Measurements from ENCODE around the gene TBX15. TPM values are rescaled to one million over a fixed set of nuclear protein-coding genes. Genes with fewer than 3 reads are reported as not detected.

The TBX15 gene
- total RNA-seq, 1 experiment from 2014 or later = 0.32 TPM

GRCh38 chr1:118970451-118970850, 17.7 kb downstream of the TBX15 start:
- H3K36me3 ChIP-seq (ENCODE audit: insufficient read depth, low read length, poor library complexity, severe bottlenecking) = no peaks in the 10 kb centered on the region
- intact Hi-C loops (cut with micrococcal nuclease; ENCODE audit: unreplicated experiment) = no loop called here
- no peak for DNase-seq (ENCODE audit: low spot score)
- H3K4me1 ChIP-seq (ENCODE audit: insufficient read depth, low read length, poor library complexity, severe bottlenecking) = no peaks in the 10 kb centered on the region
- no peak overlapping the region for H3K27ac ChIP-seq (ENCODE audit: low read depth, low read length, poor library complexity, severe bottlenecking)
- POLR2A ChIA-PET (ENCODE audit: low non-redundant PET) = no interaction called here
- H3K9me3 ChIP-seq (ENCODE audit: low read depth, low read length, poor library complexity, severe bottlenecking) = no peaks in the 10 kb centered on the region
- CTCF ChIA-PET = no interaction called here
- no peak overlapping the region for H3K4me3 ChIP-seq (ENCODE audit: low read depth, low read length, poor library complexity, severe bottlenecking)
- no TSS peak for BruUV-seq (replicated peaks)
- TF ChIP-seq CTCF (conservative IDR thresholded peaks at IDR 0.05; ENCODE audit: low read depth, low read length) (no peak), EZH2 (IDR thresholded peaks at IDR 0.05; ENCODE audit: borderline replicate concordance, low read depth, low read length, poor library complexity, severe bottlenecking) (no peak)
- H3K27me3 ChIP-seq (replicated peaks; ENCODE audit: insufficient read depth, low read depth, low read length, poor library complexity) = peaks cover under 1% of the 10 kb centered on the region

GRCh38 chr1:118963456-118964430, 24.4 kb downstream of the TBX15 start:
- peak; percentile 26 for DNase-seq (ENCODE audit: low spot score)
- TF ChIP-seq EZH2 (IDR thresholded peaks at IDR 0.05; ENCODE audit: borderline replicate concordance, low read depth, low read length, poor library complexity, severe bottlenecking) (no peak), CTCF (conservative IDR thresholded peaks at IDR 0.05; ENCODE audit: low read depth, low read length) (no peak)
- intact Hi-C loops (cut with micrococcal nuclease; ENCODE audit: unreplicated experiment) = no loop called here
- BruUV-seq (replicated peaks) = no TSS peak
- ChIA-PET CTCF (no interaction called here), POLR2A (ENCODE audit: low non-redundant PET) (no interaction called here)
- no peak overlapping the region for H3K27ac ChIP-seq (ENCODE audit: low read depth, low read length, poor library complexity, severe bottlenecking)
- H3K36me3 ChIP-seq (ENCODE audit: insufficient read depth, low read length, poor library complexity, severe bottlenecking) = no peaks in the 10 kb centered on the region
- H3K27me3 ChIP-seq (replicated peaks; ENCODE audit: insufficient read depth, low read depth, low read length, poor library complexity) = no peaks in the 10 kb centered on the region
- peaks cover 2% of the 10 kb centered on the region for H3K4me1 ChIP-seq (ENCODE audit: insufficient read depth, low read length, poor library complexity, severe bottlenecking)
- no peak overlapping the region for H3K4me3 ChIP-seq (ENCODE audit: low read depth, low read length, poor library complexity, severe bottlenecking)
- H3K9me3 ChIP-seq (ENCODE audit: low read depth, low read length, poor library complexity, severe bottlenecking) = no peaks in the 10 kb centered on the region

DNA sequence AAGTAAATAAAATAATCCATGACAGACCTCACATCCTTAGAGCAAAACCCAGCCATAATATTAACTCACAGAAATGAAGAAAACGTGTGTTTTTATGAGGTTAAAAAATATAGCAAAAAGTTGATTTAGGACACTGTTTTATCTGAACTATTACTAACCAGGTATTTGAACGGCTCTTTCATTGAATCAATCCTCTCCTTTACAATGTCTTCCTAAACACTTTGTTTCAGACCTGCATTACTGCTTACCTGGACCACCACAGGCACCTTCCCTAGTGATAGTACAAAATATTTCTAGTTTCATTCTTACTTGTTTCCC, 25.0 kb downstream of the TBX15 start:
- H3K4me3 ChIP-seq (ENCODE audit: low read depth, low read length, poor library complexity, severe bottlenecking) = no peak overlapping the region

More for the DNA sequence above, 25.0 kb downstream of the TBX15 start:
- Histone ChIP-seq H3K36me3 (ENCODE audit: insufficient read depth, low read length, poor library complexity, severe bottlenecking) (no peaks in the 10 kb centered on the region), H3K9me3 (ENCODE audit: low read depth, low read length, poor library complexity, severe bottlenecking) (no peaks in the 10 kb centered on the region), H3K27me3 (replicated peaks; ENCODE audit: insufficient read depth, low read depth, low read length, poor library complexity) (no peaks in the 10 kb centered on the region), H3K27ac (ENCODE audit: low read depth, low read length, poor library complexity, severe bottlenecking) (no peak overlapping the region), H3K4me1 (ENCODE audit: insufficient read depth, low read length, poor library complexity, severe bottlenecking) (peaks cover 2% of the 10 kb centered on the region)
- intact Hi-C loops (cut with micrococcal nuclease; ENCODE audit: unreplicated experiment) = no loop called here
- TF ChIP-seq CTCF (conservative IDR thresholded peaks at IDR 0.05; ENCODE audit: low read depth, low read length) = no peak
- TF ChIP-seq EZH2 (IDR thresholded peaks at IDR 0.05; ENCODE audit: borderline replicate concordance, low read depth, low read length, poor library complexity, severe bottlenecking) = no peak
- BruUV-seq (replicated peaks) = no TSS peak
- CTCF ChIA-PET = no interaction called here
- DNase-seq (ENCODE audit: low spot score) = no peak
- POLR2A ChIA-PET (ENCODE audit: low non-redundant PET) = no interaction called here

All from A673 (cell line).